HUES64 (cell line): ENCODE results near the gene APOL1.

ENCODE experiments used
- H3K27ac ChIP-seq: 2 replicates; pipeline ENCODE4 v1.7.0; 2013; ENCODE audit warnings: low read depth, low read length, inconsistent platforms
- H3K27me3 ChIP-seq: 2 replicates; pipeline ENCODE4 v1.6.1; 2013; ENCODE audit warnings: mild to moderate bottlenecking, low read length; ENCODE audit not compliant: insufficient read depth
- H3K36me3 ChIP-seq: 2 replicates; pipeline ENCODE4 v1.6.1; 2013; ENCODE audit warnings: mild to moderate bottlenecking, low read length; ENCODE audit not compliant: insufficient read depth
- H3K4me1 ChIP-seq: 2 replicates; pipeline ENCODE4 v1.6.1; 2013; ENCODE audit warnings: mild to moderate bottlenecking, low read length, moderate library complexity; ENCODE audit not compliant: insufficient read depth
- H3K4me3 ChIP-seq: 2 replicates; pipeline ENCODE4 v1.5.1; 2013; ENCODE audit warnings: mild to moderate bottlenecking, low read length, moderate library complexity
- H3K9ac ChIP-seq: 2 replicates; pipeline ENCODE4 v1.6.1; 2013; ENCODE audit warnings: mild to moderate bottlenecking, low read depth, low read length
- H3K9me3 ChIP-seq: 2 replicates; pipeline ENCODE4 v1.6.1; 2013; ENCODE audit warnings: low read depth, low read length; ENCODE audit not compliant: insufficient read depth
- WGBS: fragments of 150-250, 120-280 bp; methylation state at CpG from one replicate; pipeline ENCODE4 v1.1.7; 2013; ENCODE audit warnings: missing lambda C conversion rate; 5-methylcytosine and 5-hydroxymethylcytosine counted together

The APOL1 gene

GRCh38 chr22:36304429-36304828, 51.5 kb downstream of the APOL1 start:
- Histone ChIP-seq H3K27ac (no peak overlapping the region), H3K4me3 (no peak overlapping the region), H3K9ac (no peak overlapping the region), H3K36me3 (peaks cover 97% of the 10 kb centered on the region), H3K4me1 (no peaks in the 10 kb centered on the region), H3K27me3 (no peaks in the 10 kb centered on the region), H3K9me3 (no peaks in the 10 kb centered on the region)
- WGBS: 93% methylated on average over 10 of the region's 10 CpGs

GRCh38 chr22:36305813-36306212, 52.9 kb downstream of the APOL1 start:
- Histone ChIP-seq H3K27me3 (no peaks in the 10 kb centered on the region), H3K4me1 (no peaks in the 10 kb centered on the region), H3K27ac (no peak overlapping the region), H3K9ac (no peak overlapping the region), H3K36me3 (peaks cover 95% of the 10 kb centered on the region), H3K9me3 (no peaks in the 10 kb centered on the region), H3K4me3 (no peak overlapping the region)
- 96% methylated on average over 19 of the region's 19 CpGs for WGBS

GRCh38 chr22:36306227-36306626, 53.3 kb downstream of the APOL1 start:
- Histone ChIP-seq H3K9me3 (no peaks in the 10 kb centered on the region), H3K4me3 (no peak overlapping the region), H3K9ac (no peak overlapping the region), H3K4me1 (no peaks in the 10 kb centered on the region), H3K27me3 (no peaks in the 10 kb centered on the region), H3K27ac (no peak overlapping the region), H3K36me3 (peaks cover 95% of the 10 kb centered on the region)
- WGBS: 93% methylated on average over 18 of the region's 18 CpGs

- Histone ChIP-seq H3K4me3 (no peak overlapping the region), H3K27me3 (no peaks in the 10 kb centered on the region), H3K4me1 (no peaks in the 10 kb centered on the region), H3K36me3 (peaks cover 95% of the 10 kb centered on the region), H3K9me3 (no peaks in the 10 kb centered on the region), H3K9ac (no peak overlapping the region), H3K27ac (no peak overlapping the region)
- WGBS: 97% methylated on average over 17 of the region's 17 CpGs
These were observed 55.9 kb downstream of the APOL1 start for GRCh38 chr22:36308880-36309279.

GRCh38 chr22:36311386-36312085, 58.6 kb downstream of the APOL1 start:
- no peaks in the 10 kb centered on the region for H3K27me3 ChIP-seq
- H3K9me3 ChIP-seq: no peaks in the 10 kb centered on the region
- H3K36me3 ChIP-seq: peaks cover 94% of the 10 kb centered on the region
- H3K4me1 ChIP-seq: no peaks in the 10 kb centered on the region
- no peak overlapping the region for H3K4me3 ChIP-seq
- no peak overlapping the region for H3K27ac ChIP-seq
- H3K9ac ChIP-seq: no peak overlapping the region
- 89% methylated on average over 18 of the region's 18 CpGs for WGBS

GRCh38 chr22:36315325-36315724, 62.4 kb downstream of the APOL1 start:
- Histone ChIP-seq H3K36me3 (peaks cover 96% of the 10 kb centered on the region), H3K27me3 (no peaks in the 10 kb centered on the region), H3K9me3 (no peaks in the 10 kb centered on the region), H3K4me3 (no peak overlapping the region), H3K27ac (no peak overlapping the region), H3K9ac (no peak overlapping the region), H3K4me1 (no peaks in the 10 kb centered on the region)
- WGBS: 95% methylated on average over 7 of the region's 7 CpGs

GRCh38 chr22:36316419-36316818, 63.5 kb downstream of the APOL1 start:
- Histone ChIP-seq H3K27ac (no peak overlapping the region), H3K9ac (no peak overlapping the region), H3K9me3 (no peaks in the 10 kb centered on the region), H3K4me3 (no peak overlapping the region), H3K36me3 (peaks cover 95% of the 10 kb centered on the region), H3K27me3 (no peaks in the 10 kb centered on the region), H3K4me1 (no peaks in the 10 kb centered on the region)
- 96% methylated on average over 13 of the region's 14 CpGs for WGBS
